WI38 (cell line): Measurements from ENCODE around the gene FGD4.
A peak's percentile ranks its signal among the peaks of the same experiment; 100 is the strongest.

ENCODE experiments used
- H3K4me3 ChIP-seq: 2 replicates; pipeline ENCODE4 v1.5.1; 2011; ENCODE audit warnings: low read depth, mild to moderate bottlenecking, control low read depth, low read length
- CTCF ChIP-seq: IDR thresholded peaks from 2 replicates; pipeline ENCODE4 v1.5.1; 2012; ENCODE audit warnings: low read depth, mild to moderate bottlenecking, control low read depth, low read length

Gene FGD4

GRCh38 chr12:32454866-32455265 lies 55.5 kb downstream of the FGD4 start:
- H3K4me3 ChIP-seq = no peak overlapping the region

GRCh38 chr12:32455607-32456071 lies 56.3 kb downstream of the FGD4 start:
- TF ChIP-seq CTCF = no peak; the same call in 1 of the 2 replicates
- H3K4me3 ChIP-seq = peak overlapping the region; percentile 36

More at GRCh38 chr12:32454866-32455265, 55.5 kb downstream of the FGD4 start:
- no peak for TF ChIP-seq CTCF

GRCh38 chr12:32457251-32458025 lies 58.1 kb downstream of the FGD4 start:
- no peak for TF ChIP-seq CTCF
- H3K4me3 ChIP-seq = no peak overlapping the region

GRCh38 chr12:32460638-32461037 lies 61.3 kb downstream of the FGD4 start:
- TF ChIP-seq CTCF = no peak
- no peak overlapping the region for H3K4me3 ChIP-seq

- H3K4me3 ChIP-seq = no peak overlapping the region
- TF ChIP-seq CTCF = no peak
These were observed 63.5 kb downstream of the FGD4 start for GRCh38 chr12:32462908-32463307.

GRCh38 chr12:32466187-32466586 lies 66.8 kb downstream of the FGD4 start:
- no peak for TF ChIP-seq CTCF
- no peak overlapping the region for H3K4me3 ChIP-seq

- no peak for TF ChIP-seq CTCF
- H3K4me3 ChIP-seq = no peak overlapping the region
These were observed 67.8 kb downstream of the FGD4 start for GRCh38 chr12:32466986-32467711.
